Activated T-cell treated with anti-CD3 and anti-CD28 coated beads, Interleukin-2, amount 50 U/mL, for 4 hours (primary cell): ENCODE measurements around the gene SEPTIN1. TPM values are rescaled to one million over a fixed set of nuclear protein-coding genes. Genes with fewer than 3 reads are reported as not detected.
"Not testable (repeated sequence)": the region's sequence is repeated elsewhere in the genome, so short reads cannot be mapped to it uniquely, and the experiment has no call there.

Source experiments
- ATAC-seq, 2 donors: fragments of 200-7000 bp; cut with Tn5 transposase; one replicate each; pipeline ENCODE4 v1.10.0; 2021
- DNase-seq: peaks from one replicate; pipeline ENCODE4 v3.0.0-alpha.2; 2020
- H3K27me3 Mint-ChIP-seq: one replicate; pipeline ENCODE4 v1.8.0; 2021; ENCODE audit warnings: low read depth, mixed read lengths
- H3K36me3 Mint-ChIP-seq: one replicate; pipeline ENCODE4 v1.8.0; 2022; ENCODE audit warnings: mixed read lengths; ENCODE audit not compliant: insufficient read depth
- H3K4me1 Mint-ChIP-seq: one replicate; pipeline ENCODE4 v1.8.0; 2021; ENCODE audit warnings: low read depth, mixed read lengths
- H3K4me3 Mint-ChIP-seq: one replicate; pipeline ENCODE4 v1.8.0; 2021; ENCODE audit warnings: mild to moderate bottlenecking, moderate library complexity, mixed read lengths
- H3K9me3 Mint-ChIP-seq: one replicate; pipeline ENCODE4 v1.8.0; 2021; ENCODE audit warnings: mixed read lengths
- total RNA-seq, 3 donors: library from RNA; stranded (reverse); gene quantifications; one replicate each; pipeline ENCODE4 v1.2.1, GENCODE V29; 2021

SEPTIN1 gene
- total RNA-seq, 3 donors from 2014 or later: 133 to 164 (median 152) TPM

DNA sequence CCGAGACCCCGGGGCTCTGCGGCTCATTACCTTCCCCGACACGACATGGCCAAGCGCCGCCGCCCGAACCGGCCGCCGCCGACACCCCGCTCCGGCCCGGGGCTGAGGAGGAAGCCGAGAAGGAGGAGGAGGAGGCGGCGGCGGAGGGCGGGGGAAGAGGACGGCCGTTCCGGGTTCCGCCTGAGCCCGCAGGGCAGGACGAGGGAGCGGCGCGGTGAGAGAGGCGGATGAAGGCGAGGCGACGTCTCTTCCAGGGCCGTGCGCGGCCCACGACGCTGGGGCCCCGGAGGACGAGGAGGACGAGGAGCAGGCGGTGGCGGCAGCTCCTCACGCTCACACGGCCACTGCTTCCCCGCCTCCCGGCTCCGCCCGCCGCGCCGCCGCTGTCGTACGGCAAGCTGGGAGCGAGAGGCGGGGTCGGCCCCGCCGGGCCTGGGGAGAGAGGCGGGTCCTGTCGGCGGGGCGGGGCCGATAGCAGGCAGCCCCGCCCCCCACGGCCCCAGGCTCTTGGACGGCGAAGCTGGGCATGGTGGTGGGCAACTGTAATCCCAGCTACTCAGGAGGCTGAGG is 47.2 kb downstream of the SEPTIN1 start:
- H3K4me3 Mint-ChIP-seq: peak overlapping the region; percentile 83
- ATAC-seq: peak; percentile 82 to 85
- DNase-seq: peak; percentile 78
- H3K27me3 Mint-ChIP-seq, H3K9me3 Mint-ChIP-seq, H3K36me3 Mint-ChIP-seq: not testable (repeated sequence)
- peaks cover 25% of the 10 kb centered on the region for H3K4me1 Mint-ChIP-seq

DNA sequence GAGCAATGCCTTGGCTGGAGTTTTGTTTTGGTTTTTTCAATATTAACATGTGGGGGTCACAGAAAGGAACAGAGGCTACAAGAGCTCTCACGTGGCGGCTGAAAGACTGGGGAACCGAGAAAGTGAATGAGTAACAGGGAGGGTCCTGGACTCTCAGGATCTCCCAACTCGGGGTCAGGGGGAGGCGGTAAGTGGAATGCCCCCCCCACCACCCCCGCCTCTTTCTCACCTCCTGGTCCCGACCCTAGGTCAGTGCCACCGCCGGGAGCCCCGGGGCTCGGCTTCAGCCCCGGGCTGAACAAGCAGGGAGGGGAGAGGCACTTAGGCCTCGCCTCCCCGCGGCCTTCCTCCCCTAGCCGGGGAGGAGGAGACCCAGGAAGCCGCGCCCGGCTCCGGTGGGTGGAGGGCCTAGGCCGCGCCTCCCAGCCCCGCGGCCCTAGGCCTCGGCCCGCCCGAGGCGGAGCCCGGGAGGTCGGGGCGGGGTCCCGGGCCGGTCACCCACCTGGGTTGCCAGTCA is 47.8 kb downstream of the SEPTIN1 start:
- DNase-seq (peak; percentile 80), ATAC-seq (peak; percentile 94 to 95)
- H3K9me3 Mint-ChIP-seq, H3K36me3 Mint-ChIP-seq, H3K27me3 Mint-ChIP-seq: not testable (repeated sequence)
- Mint-ChIP-seq H3K4me1 (peaks cover 27% of the 10 kb centered on the region), H3K4me3 (peak overlapping the region; percentile 92)

Other genes starting within 250 kb of the SEPTIN1 start
- 100 to 1,000 TPM; 747 to 940 (median 832) TPM for gene CORO1A, start 199.0 kb downstream of the SEPTIN1 start, total RNA-seq
- gene BOLA2B, start 188.9 kb downstream of the SEPTIN1 start, total RNA-seq: 100 to 1,000 TPM; 468 to 531 (median 481) TPM
- gene SLX1A, start 188.7 kb downstream of the SEPTIN1 start, total RNA-seq: 100 to 1,000 TPM in 1 of 3 donors, 10 to 100 TPM in 2; 84.5 to 110 (median 95.6) TPM
- 1 to 10 TPM; 6.8 to 7.6 (median 7.0) TPM for gene SULT1A3, start 183.3 kb downstream of the SEPTIN1 start, total RNA-seq
- 10 to 100 TPM in 1 of 3 donors, 1 to 10 TPM in 2; 8.2 to 10.2 (median 8.3) TPM for gene NPIPB13, start 134.1 kb downstream of the SEPTIN1 start, total RNA-seq
- 10 to 100 TPM; 95.2 to 97.2 (median 96.8) TPM for gene CD2BP2, start 27.3 kb downstream of the SEPTIN1 start, total RNA-seq
- 10 to 100 TPM; 48.2 to 52.5 (median 49.6) TPM for gene TBC1D10B, start 12.1 kb downstream of the SEPTIN1 start, total RNA-seq
- under 1 TPM in 1 of 3 donors, not detected in 2; 0.76 TPM for gene MYL11, start 7.8 kb downstream of the SEPTIN1 start, total RNA-seq
- 10 to 100 TPM; 18.0 to 19.2 (median 18.1) TPM for gene ZNF48, start 12.9 kb upstream of the SEPTIN1 start, total RNA-seq
- gene ZNF771, start 25.0 kb upstream of the SEPTIN1 start, total RNA-seq: 1 to 10 TPM; 7.1 to 9.8 (median 9.4) TPM
- 100 to 1,000 TPM; 226 to 283 (median 250) TPM for gene DCTPP1, start 47.5 kb upstream of the SEPTIN1 start, total RNA-seq
- gene SEPHS2, start 63.3 kb upstream of the SEPTIN1 start, total RNA-seq: 10 to 100 TPM; 64.5 to 69.1 (median 67.1) TPM
- gene ITGAL, start 90.2 kb upstream of the SEPTIN1 start, total RNA-seq: 100 to 1,000 TPM; 193 to 259 (median 220) TPM
- gene ZNF768, start 144.0 kb upstream of the SEPTIN1 start, total RNA-seq: 10 to 100 TPM in 2 of 3 donors, 1 to 10 TPM in 1; 9.1 to 10.7 (median 10.5) TPM
- gene ZNF747, start 152.3 kb upstream of the SEPTIN1 start, total RNA-seq: 10 to 100 TPM; 14.2 to 15.4 (median 15.2) TPM
- gene ZNF764, start 175.8 kb upstream of the SEPTIN1 start, total RNA-seq: 10 to 100 TPM; 21.2 to 23.4 (median 22.5) TPM
- 1 to 10 TPM; 5.6 to 8.1 (median 7.4) TPM for gene ZNF688, start 189.2 kb upstream of the SEPTIN1 start, total RNA-seq
- 1 to 10 TPM; 4.7 to 9.5 (median 6.8) TPM for gene ZNF785, start 203.1 kb upstream of the SEPTIN1 start, total RNA-seq
- 10 to 100 TPM; 15.4 to 16.9 (median 16.0) TPM for gene ZNF689, start 227.8 kb upstream of the SEPTIN1 start, total RNA-seq